Heart left ventricle (tissue), 13 donors: ENCODE results near the gene MAML2.

Experiments
- POLR2A ChIP-seq, 2 donors: fragments of 450-650 bp; IDR thresholded peaks; one replicate each; pipeline ENCODE4 v1.6.1; 2017; ENCODE audit warnings: antibody characterized with exemption in 2 of 2, mild to moderate bottlenecking in 2 of 2, moderate library complexity in 2 of 2
- TF ChIP-seq, protein P1 (sequence below), 12 donors: fragments of 200-600 bp; sonication (generic) in 4 of 12; IDR thresholded peaks; one replicate each; pipeline versions ENCODE4 v1.5.0 to v1.8.0; 2018 to 2022; ENCODE audit warnings: antibody characterized with exemption in 12 of 12, mild to moderate bottlenecking in 5 of 12
- donor health status: ischemic (EF 13 %, LVEDD 7.1; RV severe dilation, severe dysfunction).
- donor health status: DM: no; HTN: yes; CAD: no.
- donor health status: DM: no; HTN: no; CAD: no.
- donor health status: ischemic (EF 25% LVEDD 6.9; RV normal size, moderate dysfunction).
- donor health status: ischemic (EF 25% LVEDD 5.7; RV mildly dilated, moderate dysfunction).
- donor health status: ischemic (EF 35%, LVEDD 5.7; RV mildly dilated, moderate dysfunction).
- donor health status: nonischemic (EF 11% LVEDD 7.7; RV severe dilation, severe dysfunction).
- donor health status: DM: yes; HTN: yes; CAD: no.
- donor health status: PGD.
- donor health status: ischemic (EF 29% LVEDD 5.4; RV normal size, mild dysfunction).
- donor health status: nonischemic (EF 23%, LVEDD 6.1; RV moderate dilation, normal function).

DNA sequence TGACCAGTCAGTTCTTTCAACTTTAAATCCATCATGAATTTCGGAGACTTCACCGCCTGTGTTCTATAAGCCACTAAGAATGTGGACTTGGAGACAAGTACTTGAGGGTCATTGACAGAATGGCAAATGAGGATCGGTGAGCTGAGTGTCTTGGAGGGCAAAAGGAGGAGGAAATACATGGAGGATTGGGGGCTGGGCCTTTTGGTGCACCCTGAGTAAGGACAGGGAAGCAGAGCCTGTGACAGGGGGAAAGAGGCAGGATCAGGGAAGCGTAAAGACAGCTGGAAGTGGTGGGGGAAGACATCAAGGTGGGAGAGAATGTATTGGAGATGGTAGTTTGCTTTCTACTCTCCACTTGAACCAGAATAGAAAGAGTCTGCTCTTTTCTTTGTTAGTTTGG lies 348.7 kb downstream of the MAML2 start:
- no peak for TF ChIP-seq POLR2A (IDR thresholded peaks at IDR 0.05)
- TF ChIP-seq, protein P1, sequence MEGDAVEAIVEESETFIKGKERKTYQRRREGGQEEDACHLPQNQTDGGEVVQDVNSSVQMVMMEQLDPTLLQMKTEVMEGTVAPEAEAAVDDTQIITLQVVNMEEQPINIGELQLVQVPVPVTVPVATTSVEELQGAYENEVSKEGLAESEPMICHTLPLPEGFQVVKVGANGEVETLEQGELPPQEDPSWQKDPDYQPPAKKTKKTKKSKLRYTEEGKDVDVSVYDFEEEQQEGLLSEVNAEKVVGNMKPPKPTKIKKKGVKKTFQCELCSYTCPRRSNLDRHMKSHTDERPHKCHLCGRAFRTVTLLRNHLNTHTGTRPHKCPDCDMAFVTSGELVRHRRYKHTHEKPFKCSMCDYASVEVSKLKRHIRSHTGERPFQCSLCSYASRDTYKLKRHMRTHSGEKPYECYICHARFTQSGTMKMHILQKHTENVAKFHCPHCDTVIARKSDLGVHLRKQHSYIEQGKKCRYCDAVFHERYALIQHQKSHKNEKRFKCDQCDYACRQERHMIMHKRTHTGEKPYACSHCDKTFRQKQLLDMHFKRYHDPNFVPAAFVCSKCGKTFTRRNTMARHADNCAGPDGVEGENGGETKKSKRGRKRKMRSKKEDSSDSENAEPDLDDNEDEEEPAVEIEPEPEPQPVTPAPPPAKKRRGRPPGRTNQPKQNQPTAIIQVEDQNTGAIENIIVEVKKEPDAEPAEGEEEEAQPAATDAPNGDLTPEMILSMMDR (IDR thresholded peaks at IDR 0.05): no peak
